GM19395 (cell line): ENCODE results near the gene SPATA9.
A peak's percentile ranks its signal among the peaks of the same experiment; 100 is the strongest.

Source experiments
- ATAC-seq: cut with Tn5 transposase; IDR thresholded peaks from one replicate; pipeline ENCODE4 v1.9.1; 2021; ENCODE audit warnings: mild to moderate bottlenecking, moderate library complexity; ENCODE audit not compliant: unreplicated experiment

The SPATA9 gene

DNA sequence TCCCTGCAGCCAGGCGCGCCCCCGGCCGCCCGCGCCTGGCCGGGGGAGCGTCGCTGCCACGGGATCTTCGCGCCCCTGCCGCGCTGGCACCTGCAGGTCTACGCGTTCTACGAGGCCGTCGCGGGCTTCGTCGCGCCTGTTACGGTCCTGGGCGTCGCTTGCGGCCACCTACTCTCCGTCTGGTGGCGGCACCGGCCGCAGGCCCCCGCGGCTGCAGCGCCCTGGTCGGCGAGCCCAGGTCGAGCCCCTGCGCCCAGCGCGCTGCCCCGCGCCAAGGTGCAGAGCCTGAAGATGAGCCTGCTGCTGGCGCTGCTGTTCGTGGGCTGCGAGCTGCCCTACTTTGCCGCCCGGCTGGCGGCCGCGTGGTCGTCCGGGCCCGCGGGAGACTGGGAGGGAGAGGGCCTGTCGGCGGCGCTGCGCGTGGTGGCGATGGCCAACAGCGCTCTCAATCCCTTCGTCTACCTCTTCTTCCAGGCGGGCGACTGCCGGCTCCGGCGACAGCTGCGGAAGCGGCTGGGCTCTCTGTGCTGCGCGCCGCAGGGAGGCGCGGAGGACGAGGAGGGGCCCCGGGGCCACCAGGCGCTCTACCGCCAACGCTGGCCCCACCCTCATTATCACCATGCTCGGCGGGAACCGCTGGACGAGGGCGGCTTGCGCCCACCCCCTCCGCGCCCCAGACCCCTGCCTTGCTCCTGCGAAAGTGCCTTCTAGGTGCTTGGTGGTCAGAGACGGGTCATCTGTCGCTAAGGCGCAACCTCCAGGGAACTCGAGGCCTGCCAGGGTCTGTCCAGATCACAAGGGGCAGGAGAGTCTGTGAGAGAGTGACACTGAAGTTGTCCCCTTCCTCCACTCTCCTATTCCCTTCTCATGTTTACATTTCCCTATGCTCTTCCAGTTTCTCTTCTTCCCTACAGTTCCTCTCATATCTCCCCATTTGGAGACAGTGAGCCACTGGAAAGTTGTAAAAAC is 61.6 kb downstream of the SPATA9 start:
- peak; percentile 48 for ATAC-seq

DNA sequence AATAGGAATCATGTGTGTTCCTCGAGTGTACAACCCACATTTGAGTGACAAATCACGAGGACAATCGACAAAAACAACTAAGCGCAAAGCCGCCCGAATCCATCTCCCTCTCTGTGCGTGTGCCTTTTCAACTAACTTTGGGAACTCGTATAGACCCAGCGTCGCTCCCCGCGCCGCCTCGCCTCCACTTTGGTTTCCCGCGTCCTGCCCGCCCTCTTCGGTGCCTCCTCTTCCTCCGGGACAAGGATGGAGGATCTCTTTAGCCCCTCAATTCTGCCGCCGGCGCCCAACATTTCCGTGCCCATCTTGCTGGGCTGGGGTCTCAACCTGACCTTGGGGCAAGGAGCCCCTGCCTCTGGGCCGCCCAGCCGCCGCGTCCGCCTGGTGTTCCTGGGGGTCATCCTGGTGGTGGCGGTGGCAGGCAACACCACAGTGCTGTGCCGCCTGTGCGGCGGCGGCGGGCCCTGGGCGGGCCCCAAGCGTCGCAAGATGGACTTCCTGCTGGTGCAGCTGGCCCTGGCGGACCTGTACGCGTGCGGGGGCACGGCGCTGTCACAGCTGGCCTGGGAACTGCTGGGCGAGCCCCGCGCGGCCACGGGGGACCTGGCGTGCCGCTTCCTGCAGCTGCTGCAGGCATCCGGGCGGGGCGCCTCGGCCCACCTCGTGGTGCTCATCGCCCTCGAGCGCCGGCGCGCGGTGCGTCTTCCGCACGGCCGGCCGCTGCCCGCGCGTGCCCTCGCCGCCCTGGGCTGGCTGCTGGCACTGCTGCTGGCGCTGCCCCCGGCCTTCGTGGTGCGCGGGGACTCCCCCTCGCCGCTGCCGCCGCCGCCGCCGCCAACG is 62.5 kb downstream of the SPATA9 start, which contains the start of gene GPR150:
Gene GPR150, plus strand, starts transcription at position 58 of the 840 bp plus-strand sequence. Its CDS starts 189 bp downstream, at position 247.
- peak; percentile 60 for ATAC-seq

DNA sequence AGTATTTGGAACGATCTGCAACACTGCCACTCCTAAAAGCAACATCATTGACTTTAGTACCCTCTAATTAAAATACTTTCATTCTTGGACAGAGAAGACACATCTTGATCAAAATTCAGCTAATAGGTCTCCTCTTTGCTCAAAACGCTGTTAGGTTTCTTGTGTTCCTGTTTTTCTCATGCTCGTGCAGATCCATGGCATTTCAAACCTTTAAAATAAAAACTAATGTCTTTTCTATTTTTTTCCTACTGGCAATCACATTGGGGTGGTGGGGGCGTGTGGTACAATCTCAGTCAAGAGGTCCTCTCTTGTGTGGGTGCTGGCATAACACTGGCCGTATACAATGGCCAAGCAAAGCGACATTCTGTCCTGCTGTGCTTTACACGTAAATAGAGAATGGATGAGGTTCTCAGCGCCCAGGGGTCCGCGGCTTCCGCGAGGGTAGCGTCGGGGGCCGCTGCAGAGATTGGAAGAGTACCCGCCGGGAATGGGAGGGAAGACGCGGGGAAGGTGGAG is 63.2 kb downstream of the SPATA9 start:
- ATAC-seq = no peak

DNA sequence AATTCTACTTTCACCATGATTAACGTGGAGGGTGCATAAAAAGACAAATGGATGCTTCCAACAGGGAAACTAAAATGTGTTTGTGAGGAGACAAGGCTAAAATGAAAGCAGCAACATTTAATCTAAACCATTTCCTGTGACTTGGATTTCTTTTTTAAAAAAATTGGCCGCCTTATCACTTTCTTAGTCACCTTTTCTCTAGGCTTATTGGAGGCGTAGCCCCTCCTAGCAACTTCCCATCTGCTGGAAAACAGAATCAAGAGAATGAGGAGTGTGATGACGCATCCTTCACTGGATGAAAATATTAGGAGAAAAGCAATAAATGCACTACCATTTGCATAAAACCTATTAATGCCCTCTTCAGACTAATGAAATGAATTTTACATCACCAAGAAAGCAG is 63.7 kb downstream of the SPATA9 start:
- ATAC-seq = no peak

DNA sequence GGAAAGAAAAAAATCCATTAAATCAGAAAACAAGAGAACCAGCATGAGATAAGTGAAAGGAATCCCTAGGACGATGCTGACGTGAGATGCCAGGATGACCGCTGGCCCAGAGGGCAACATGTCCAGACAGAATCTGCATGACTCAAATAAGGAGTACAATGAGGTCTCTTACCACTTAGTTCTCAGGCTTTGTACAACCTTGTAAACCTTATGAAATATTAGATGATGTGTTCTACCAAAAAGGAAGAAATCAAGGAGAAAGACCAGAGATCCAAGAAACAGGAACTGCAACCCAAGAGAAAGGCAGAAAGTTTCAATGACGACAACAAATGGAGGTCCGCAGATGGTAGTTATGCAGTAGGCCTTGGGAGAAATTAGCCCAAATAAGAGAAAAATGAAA is 65.7 kb downstream of the SPATA9 start:
- no peak for ATAC-seq

DNA sequence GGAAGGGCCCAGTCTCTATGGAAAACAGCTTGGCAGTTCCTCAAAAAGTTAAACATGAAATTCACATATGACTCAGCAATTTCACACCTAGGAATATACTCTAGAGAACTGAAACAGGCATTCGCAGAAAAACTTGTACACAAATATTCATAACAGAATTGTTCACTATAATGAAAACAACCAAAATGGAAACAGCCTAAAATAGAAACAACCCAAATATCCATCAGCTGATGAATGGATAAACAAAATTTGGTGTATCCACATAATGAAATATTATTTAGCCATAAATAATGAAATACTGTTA is 67.7 kb downstream of the SPATA9 start:
- ATAC-seq = peak; percentile 55

DNA sequence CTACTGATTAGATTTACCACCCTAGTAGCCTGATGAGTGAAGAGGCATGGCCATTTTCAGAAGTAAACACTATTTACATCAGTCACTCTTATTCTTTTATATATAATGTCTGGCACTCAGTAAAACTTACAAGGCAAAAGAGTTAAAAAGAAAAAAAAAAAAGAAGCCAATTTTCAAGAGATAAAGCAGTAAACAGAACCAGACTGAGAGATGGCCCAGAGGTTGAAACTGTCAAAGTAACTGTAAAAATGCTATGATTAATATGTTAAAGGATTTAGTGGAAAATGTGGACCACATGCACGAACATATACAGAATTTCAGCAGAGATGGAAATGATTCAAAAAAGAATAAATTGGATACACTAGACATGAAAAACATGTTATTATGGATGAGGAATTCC is 69.3 kb downstream of the SPATA9 start:
- ATAC-seq = no peak

DNA sequence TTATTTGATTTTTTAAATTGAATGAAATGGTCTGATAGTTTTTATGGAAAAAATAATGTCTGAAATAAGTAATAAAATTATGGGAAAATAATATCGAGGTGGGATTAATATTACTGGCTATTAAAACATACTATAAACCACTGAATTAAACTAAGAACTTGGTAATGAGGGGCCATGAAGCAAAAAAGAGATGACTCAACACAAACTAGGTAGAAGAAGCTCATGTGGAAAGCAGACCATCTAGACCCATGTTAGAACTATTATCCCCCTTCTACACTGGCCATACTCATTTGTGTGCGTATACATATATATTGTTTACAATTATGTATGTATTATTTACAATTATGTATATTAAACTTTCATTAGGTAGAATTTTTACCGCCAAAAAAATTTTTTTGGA is 71.4 kb downstream of the SPATA9 start:
- no peak for ATAC-seq

DNA sequence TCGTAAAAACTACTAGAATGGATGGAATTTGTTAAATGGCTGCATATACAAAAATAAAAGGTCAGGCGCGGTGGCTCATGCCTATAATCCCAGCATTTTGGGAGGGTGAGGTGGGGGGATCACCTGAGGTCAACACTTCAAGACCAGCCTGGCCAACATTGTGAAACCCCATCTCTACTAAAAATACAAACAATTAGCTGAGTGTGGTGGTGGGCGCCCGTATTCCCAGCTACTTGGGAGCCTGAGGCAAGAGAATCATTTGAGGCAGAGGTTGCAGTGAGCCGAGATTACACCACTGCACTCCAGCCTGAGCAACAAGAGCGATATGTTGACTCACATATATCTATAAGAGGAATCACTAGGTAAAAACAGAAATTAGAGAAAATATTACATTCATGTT is 72.2 kb downstream of the SPATA9 start:
- ATAC-seq = no peak

DNA sequence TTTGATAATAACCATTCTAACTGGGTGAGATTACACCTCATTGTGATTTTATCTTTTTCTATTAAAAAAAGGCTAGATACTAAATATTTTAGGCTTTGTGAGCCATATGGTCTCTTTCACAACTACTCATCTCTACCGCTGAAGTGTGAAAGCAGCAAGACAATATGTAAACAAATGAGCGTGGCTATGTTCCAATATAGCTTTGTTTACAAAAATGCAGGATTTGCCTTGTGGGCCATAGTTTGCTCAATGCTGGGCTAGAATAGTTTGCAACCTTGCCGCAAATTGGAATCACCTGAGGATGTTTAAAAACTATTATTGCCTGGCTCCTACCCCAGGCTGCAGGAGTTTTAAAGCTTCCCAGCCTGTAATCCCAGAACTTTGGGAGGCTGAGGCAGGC is 73.1 kb downstream of the SPATA9 start:
- no peak for ATAC-seq
